ENCODE measurements around the gene ZNF740. TPM values are rescaled to one million over a fixed set of nuclear protein-coding genes. Genes with fewer than 3 reads are reported as not detected.

Gene ZNF740
- total and polyA plus RNA-seq, 2 experiments from 2014 or later = 3.9 to 6.5 TPM

- no peaks in the 10 kb centered on the region for H4K20me1 ChIP-seq (ENCODE audit: insufficient read depth)
- H3K79me2 ChIP-seq (ENCODE audit: insufficient read depth) = peaks cover 15% of the 10 kb centered on the region
- peak overlapping the region; percentile 77 for H3K4me2 ChIP-seq (ENCODE audit: unreplicated experiment)
- WGBS, 2 experiments (ENCODE audit: low coverage in 1 of 2, low lambda C conversion rate in 2 of 2, missing lambda C conversion rate in 2 of 2) = 0 to 2% methylated on average over 11 of the region's 11 CpGs
- peaks cover 27% of the 10 kb centered on the region for H3K4me1 ChIP-seq (ENCODE audit: insufficient read depth)
- no peaks in the 10 kb centered on the region for H3K36me3 ChIP-seq (ENCODE audit: low read depth)
- TF ChIP-seq EZH2phosphoT487 (IDR thresholded peaks at IDR 0.05; ENCODE audit: insufficient read depth, low read depth) = no peak
- TF ChIP-seq EZH2 (IDR thresholded peaks at IDR 0.05; ENCODE audit: insufficient read depth, poor library complexity, severe bottlenecking) = no peak
- peak overlapping the region; percentile 65 for H3K4me3 ChIP-seq
- H3K9ac ChIP-seq = peak overlapping the region; percentile 69
- H3K27ac ChIP-seq = peak overlapping the region; percentile 70
- H3K9me3 ChIP-seq (ENCODE audit: low read depth) = no peaks in the 10 kb centered on the region
- H3K27me3 ChIP-seq (replicated peaks; ENCODE audit: insufficient read depth) = no peaks in the 10 kb centered on the region
- no peaks in the 10 kb centered on the region for H3K9me2 ChIP-seq (ENCODE audit: insufficient read depth)
- peak overlapping the region; percentile 23 for H2AFZ ChIP-seq
- H3F3A ChIP-seq (ENCODE audit: insufficient read depth) = peaks cover 4% of the 10 kb centered on the region; the same call in 1 of the 2 replicates
- DNase-seq = peak; percentile 78
- in situ Hi-C loops (cut with MboI) = no loop called here
These were observed 52.3 kb downstream of the ZNF740 start for GRCh38 chr12:53232646-53233461.

- Histone ChIP-seq H3K27me3 (replicated peaks; ENCODE audit: insufficient read depth) (no peaks in the 10 kb centered on the region), H3K79me2 (ENCODE audit: insufficient read depth) (peaks cover 15% of the 10 kb centered on the region), H3K9me3 (ENCODE audit: low read depth) (no peaks in the 10 kb centered on the region), H3K9ac (peak overlapping the region; percentile 69; the same call in 1 of the 2 replicates), H2AFZ (peak overlapping the region; percentile 55), H3K36me3 (ENCODE audit: low read depth) (no peaks in the 10 kb centered on the region), H3K4me1 (ENCODE audit: insufficient read depth) (peaks cover 27% of the 10 kb centered on the region), H3F3A (ENCODE audit: insufficient read depth) (peaks cover 4% of the 10 kb centered on the region; the same call in 1 of the 2 replicates), H3K27ac (peak overlapping the region; percentile 70), H3K9me2 (ENCODE audit: insufficient read depth) (no peaks in the 10 kb centered on the region), H4K20me1 (ENCODE audit: insufficient read depth) (no peaks in the 10 kb centered on the region), H3K4me2 (ENCODE audit: unreplicated experiment) (peak overlapping the region; percentile 77), H3K4me3 (peak overlapping the region; percentile 65)
- in situ Hi-C loops (cut with MboI) = no loop called here
- 6 to 7% methylated on average over 6 to 7 of the region's 7 CpGs for WGBS, 2 experiments (ENCODE audit: low coverage in 1 of 2, low lambda C conversion rate in 2 of 2, missing lambda C conversion rate in 2 of 2)
- TF ChIP-seq EZH2phosphoT487 (IDR thresholded peaks at IDR 0.05; ENCODE audit: insufficient read depth, low read depth) = no peak
- peak; percentile 57 for DNase-seq
These were observed 53.2 kb downstream of the ZNF740 start for GRCh38 chr12:53233671-53234121.

GRCh38 chr12:53234271-53234914, 53.9 kb downstream of the ZNF740 start:
- Histone ChIP-seq H2AFZ (peak overlapping the region; percentile 55), H3K27ac (peak overlapping the region; percentile 70), H3K79me2 (ENCODE audit: insufficient read depth) (peaks cover 15% of the 10 kb centered on the region), H3K27me3 (replicated peaks; ENCODE audit: insufficient read depth) (no peaks in the 10 kb centered on the region), H3K9ac (peak overlapping the region; percentile 6; the same call in 1 of the 2 replicates), H3K9me3 (ENCODE audit: low read depth) (no peaks in the 10 kb centered on the region), H3K9me2 (ENCODE audit: insufficient read depth) (no peaks in the 10 kb centered on the region), H3F3A (ENCODE audit: insufficient read depth) (peaks cover 4% of the 10 kb centered on the region; the same call in 1 of the 2 replicates), H3K4me2 (ENCODE audit: unreplicated experiment) (peak overlapping the region; percentile 77), H3K4me1 (ENCODE audit: insufficient read depth) (peaks cover 27% of the 10 kb centered on the region), H3K36me3 (ENCODE audit: low read depth) (no peaks in the 10 kb centered on the region), H3K4me3 (peak overlapping the region; percentile 65), H4K20me1 (ENCODE audit: insufficient read depth) (no peaks in the 10 kb centered on the region)
- TF ChIP-seq EZH2 (IDR thresholded peaks at IDR 0.05; ENCODE audit: insufficient read depth, poor library complexity, severe bottlenecking) (no peak), EZH2phosphoT487 (IDR thresholded peaks at IDR 0.05; ENCODE audit: insufficient read depth, low read depth) (no peak)
- in situ Hi-C loops (cut with MboI) = no loop called here
- peak; percentile 31 for DNase-seq
- WGBS, 2 experiments (ENCODE audit: low coverage in 1 of 2, low lambda C conversion rate in 2 of 2, missing lambda C conversion rate in 2 of 2) = 5 to 6% methylated on average over 2 to 12 of the region's 12 CpGs

- H3K4me1 ChIP-seq (ENCODE audit: insufficient read depth) = peaks cover 27% of the 10 kb centered on the region
These were observed 54.6 kb downstream of the ZNF740 start for GRCh38 chr12:53235164-53235563.

More at GRCh38 chr12:53235164-53235563, 54.6 kb downstream of the ZNF740 start:
- Histone ChIP-seq H3K79me2 (ENCODE audit: insufficient read depth) (peaks cover 15% of the 10 kb centered on the region), H3K9me2 (ENCODE audit: insufficient read depth) (no peaks in the 10 kb centered on the region), H3K9me3 (ENCODE audit: low read depth) (no peaks in the 10 kb centered on the region), H3K27ac (no peak overlapping the region), H3F3A (ENCODE audit: insufficient read depth) (peaks cover 4% of the 10 kb centered on the region; the same call in 1 of the 2 replicates), H3K4me2 (ENCODE audit: unreplicated experiment) (no peak overlapping the region), H2AFZ (no peak overlapping the region), H3K9ac (no peak overlapping the region), H4K20me1 (ENCODE audit: insufficient read depth) (no peaks in the 10 kb centered on the region), H3K27me3 (replicated peaks; ENCODE audit: insufficient read depth) (no peaks in the 10 kb centered on the region), H3K36me3 (ENCODE audit: low read depth) (no peaks in the 10 kb centered on the region), H3K4me3 (no peak overlapping the region)
- WGBS, 2 experiments (ENCODE audit: low coverage in 1 of 2, low lambda C conversion rate in 2 of 2, missing lambda C conversion rate in 2 of 2) = 50 to 52% methylated on average over 3 of the region's 3 CpGs
- in situ Hi-C loops (cut with MboI) = no loop called here
- no peak for TF ChIP-seq EZH2phosphoT487 (IDR thresholded peaks at IDR 0.05; ENCODE audit: insufficient read depth, low read depth)
- no peak for TF ChIP-seq EZH2 (IDR thresholded peaks at IDR 0.05; ENCODE audit: insufficient read depth, poor library complexity, severe bottlenecking)
- no peak for DNase-seq

Data from GM23248 (cell line).